Endothelial cell of umbilical vein (primary cell): ENCODE measurements around the gene ACSF3.

ENCODE experiments used
- CTCF ChIP-seq, 2 donors: IDR thresholded peaks; 1 replicate in 1 of 2; 2 replicates in 1 of 2; pipeline ENCODE4 v1.5.1; 2011; ENCODE audit warnings: low read length in 2 of 2, mild to moderate bottlenecking in 2 of 2, moderate library complexity in 2 of 2, control low read depth in 1 of 2, inconsistent platforms in 1 of 2, low read depth in 1 of 2; ENCODE audit not compliant: insufficient read depth in 1 of 2; ENCODE audit errors: extremely low read depth in 1 of 2
- FOS ChIP-seq: IDR thresholded peaks from 2 replicates; pipeline ENCODE4 v1.6.1; 2011; ENCODE audit warnings: mild to moderate bottlenecking, low read length, moderate library complexity, borderline replicate concordance; ENCODE audit not compliant: insufficient read depth
- GATA2 ChIP-seq: IDR thresholded peaks from 2 replicates; pipeline ENCODE4 v1.7.0; 2011; ENCODE audit warnings: low read depth, mild to moderate bottlenecking, moderate library complexity, mixed read lengths, low read length; ENCODE audit not compliant: insufficient read length, insufficient read depth
- POLR2AphosphoS5 ChIP-seq: IDR thresholded peaks from 2 replicates; pipeline ENCODE4 v1.6.1; 2012; ENCODE audit warnings: low read depth, mild to moderate bottlenecking, control low read depth, low read length, moderate library complexity; ENCODE audit not compliant: insufficient read depth

GRCh38 chr16:89199241-89200123 is 105.8 kb downstream of the ACSF3 start:
- no peak for TF ChIP-seq CTCF (IDR thresholded peaks at IDR 0.05; ENCODE audit: extremely low read depth in 1 of 2, insufficient read depth in 1 of 2, low read depth in 1 of 2, low read length in 2 of 2)
- TF ChIP-seq GATA2, result no peak
- no peak for TF ChIP-seq POLR2AphosphoS5
- TF ChIP-seq FOS, result no peak
